Muscle layer of colon (tissue), 2 donors: ENCODE results near the gene ENTPD6.

Experiments
- H3K27ac ChIP-seq: one replicate; pipeline ENCODE4 v1.7.0; 2013; ENCODE audit warnings: low read depth, mild to moderate bottlenecking, low read length, moderate library complexity
- H3K27me3 ChIP-seq, 2 donors: one replicate each; pipeline ENCODE4 v1.7.0; 2013; ENCODE audit warnings: low read length in 2 of 2, mild to moderate bottlenecking in 2 of 2; ENCODE audit not compliant: insufficient read depth in 2 of 2, control insufficient read depth in 1 of 2
- H3K36me3 ChIP-seq: one replicate; pipeline ENCODE4 v1.7.0; 2013; ENCODE audit warnings: mild to moderate bottlenecking, low read length; ENCODE audit not compliant: insufficient read depth
- H3K4me1 ChIP-seq: one replicate; pipeline ENCODE4 v1.7.0; 2013; ENCODE audit warnings: mild to moderate bottlenecking, low read length; ENCODE audit not compliant: insufficient read depth
- H3K4me3 ChIP-seq, 2 donors: one replicate each; pipeline ENCODE4 v1.7.0; 2013; ENCODE audit warnings: low read length in 2 of 2, low read depth in 1 of 2, mild to moderate bottlenecking in 1 of 2, moderate library complexity in 1 of 2
- H3K9ac ChIP-seq: one replicate; pipeline ENCODE4 v1.7.0; 2013; ENCODE audit warnings: low read length
- H3K9me3 ChIP-seq: one replicate; pipeline ENCODE4 v1.7.0; 2013; ENCODE audit warnings: mild to moderate bottlenecking, low read length
- donor health status: abdominal sarcoma.
- donor health status: Adenocarcinoma of cecum.

Gene ENTPD6

GRCh38 chr20:25220021-25220730, 24.7 kb downstream of the ENTPD6 start:
- no peak overlapping the region for H3K9ac ChIP-seq
- no peak overlapping the region for H3K27ac ChIP-seq
- H3K4me1 ChIP-seq = no peaks in the 10 kb centered on the region
- H3K4me3 ChIP-seq = no peak overlapping the region
- no peaks in the 10 kb centered on the region for H3K27me3 ChIP-seq
- H3K36me3 ChIP-seq = peaks cover 42% of the 10 kb centered on the region
- no peaks in the 10 kb centered on the region for H3K9me3 ChIP-seq

GRCh38 chr20:25220810-25221591, 25.5 kb downstream of the ENTPD6 start:
- H3K4me3 ChIP-seq = no peak overlapping the region
- H3K4me1 ChIP-seq = no peaks in the 10 kb centered on the region
- peaks cover 33% of the 10 kb centered on the region for H3K36me3 ChIP-seq
- no peaks in the 10 kb centered on the region for H3K9me3 ChIP-seq
- H3K9ac ChIP-seq = no peak overlapping the region
- no peaks in the 10 kb centered on the region for H3K27me3 ChIP-seq
- no peak overlapping the region for H3K27ac ChIP-seq

GRCh38 chr20:25221592-25222460, 26.3 kb downstream of the ENTPD6 start:
- Histone ChIP-seq H3K4me1 (peaks cover 5% of the 10 kb centered on the region), H3K9ac (no peak overlapping the region), H3K4me3 (no peak overlapping the region), H3K9me3 (no peaks in the 10 kb centered on the region), H3K27me3 (no peaks in the 10 kb centered on the region), H3K27ac (no peak overlapping the region), H3K36me3 (peaks cover 28% of the 10 kb centered on the region)

GRCh38 chr20:25222461-25223178, 27.1 kb downstream of the ENTPD6 start:
- H3K4me3 ChIP-seq = no peak overlapping the region
- H3K9ac ChIP-seq = no peak overlapping the region
- peaks cover 13% of the 10 kb centered on the region for H3K4me1 ChIP-seq
- no peaks in the 10 kb centered on the region for H3K9me3 ChIP-seq
- H3K36me3 ChIP-seq = peaks cover 20% of the 10 kb centered on the region
- no peaks in the 10 kb centered on the region for H3K27me3 ChIP-seq
- no peak overlapping the region for H3K27ac ChIP-seq

GRCh38 chr20:25223179-25223661, 27.7 kb downstream of the ENTPD6 start:
- Histone ChIP-seq H3K4me3 (no peak overlapping the region), H3K9ac (no peak overlapping the region), H3K4me1 (peaks cover 16% of the 10 kb centered on the region), H3K27me3 (no peaks in the 10 kb centered on the region), H3K9me3 (no peaks in the 10 kb centered on the region), H3K27ac (no peak overlapping the region), H3K36me3 (peaks cover 14% of the 10 kb centered on the region)

DNA sequence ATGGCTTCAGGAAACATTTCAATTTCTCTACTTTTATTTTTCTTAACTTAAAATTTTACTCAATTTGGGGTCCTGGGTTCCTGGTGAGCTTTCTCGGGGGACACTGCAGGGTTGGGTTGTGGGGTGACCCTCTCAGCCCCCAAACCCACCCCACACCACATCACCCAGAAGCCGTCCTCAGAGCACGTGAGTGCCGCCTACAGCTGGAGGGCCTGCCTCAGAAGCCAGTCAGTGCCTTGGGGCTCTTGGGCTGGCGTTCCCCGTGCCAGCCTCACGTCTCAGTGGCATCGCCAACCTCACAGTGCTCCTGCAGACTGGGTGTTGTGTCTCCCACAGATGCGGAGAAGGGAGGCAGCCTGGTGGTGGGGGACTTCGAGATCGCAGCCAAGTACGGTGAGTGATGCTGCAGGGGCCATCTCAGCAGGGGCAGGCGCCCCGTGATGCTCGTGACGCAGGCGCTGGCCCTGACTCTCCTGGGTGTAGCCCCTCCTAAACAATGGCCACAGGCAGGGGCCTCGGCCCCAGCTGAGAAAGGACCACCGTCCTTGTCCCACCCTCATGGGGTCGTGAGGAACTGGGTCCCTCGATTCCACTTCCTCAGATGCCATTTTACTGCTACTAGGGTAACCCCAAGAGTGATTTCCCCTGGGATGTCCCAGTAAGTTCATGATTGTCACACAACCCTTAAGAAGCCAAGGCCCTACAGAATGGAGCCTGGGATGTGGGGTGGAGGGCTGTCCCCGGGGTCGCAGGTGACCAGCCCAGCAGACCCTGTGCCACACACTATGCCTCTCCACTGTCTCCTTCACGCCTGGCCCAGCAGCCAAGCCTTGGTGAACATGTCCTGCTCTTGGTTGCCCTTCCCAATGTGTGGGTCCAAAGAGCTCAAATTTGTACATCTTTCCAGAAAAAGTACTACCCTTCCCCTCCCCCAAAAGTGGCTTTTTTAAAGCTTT, 28.5 kb downstream of the ENTPD6 start:
- Histone ChIP-seq H3K4me3 (no peak overlapping the region), H3K4me1 (peaks cover 16% of the 10 kb centered on the region), H3K27me3 (no peaks in the 10 kb centered on the region), H3K36me3 (peaks cover 8% of the 10 kb centered on the region), H3K9ac (no peak overlapping the region), H3K9me3 (no peaks in the 10 kb centered on the region), H3K27ac (no peak overlapping the region)

DNA sequence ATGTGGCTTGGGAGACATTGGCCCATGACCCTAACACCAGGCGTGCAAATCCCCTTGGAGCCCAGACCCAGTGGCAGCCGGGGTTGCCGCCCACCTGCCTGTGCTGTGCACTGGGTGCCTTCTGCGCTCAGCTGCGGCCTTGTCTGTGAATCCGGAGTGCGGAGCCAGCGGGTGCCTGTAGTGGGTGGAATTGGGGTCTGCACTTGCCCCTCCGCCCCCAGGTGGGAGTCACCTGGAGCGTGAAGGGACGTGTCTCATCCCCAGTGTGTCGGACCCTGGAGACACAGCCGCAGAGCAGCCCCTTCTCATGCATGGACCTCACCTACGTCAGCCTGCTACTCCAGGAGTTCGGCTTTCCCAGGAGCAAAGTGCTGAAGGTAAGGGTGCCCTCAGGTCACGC, 29.4 kb downstream of the ENTPD6 start:
- no peak overlapping the region for H3K27ac ChIP-seq
- no peak overlapping the region for H3K4me3 ChIP-seq
- no peaks in the 10 kb centered on the region for H3K9me3 ChIP-seq
- H3K4me1 ChIP-seq = peaks cover 19% of the 10 kb centered on the region
- no peak overlapping the region for H3K9ac ChIP-seq
- H3K27me3 ChIP-seq = no peaks in the 10 kb centered on the region
- peaks cover 8% of the 10 kb centered on the region for H3K36me3 ChIP-seq

DNA sequence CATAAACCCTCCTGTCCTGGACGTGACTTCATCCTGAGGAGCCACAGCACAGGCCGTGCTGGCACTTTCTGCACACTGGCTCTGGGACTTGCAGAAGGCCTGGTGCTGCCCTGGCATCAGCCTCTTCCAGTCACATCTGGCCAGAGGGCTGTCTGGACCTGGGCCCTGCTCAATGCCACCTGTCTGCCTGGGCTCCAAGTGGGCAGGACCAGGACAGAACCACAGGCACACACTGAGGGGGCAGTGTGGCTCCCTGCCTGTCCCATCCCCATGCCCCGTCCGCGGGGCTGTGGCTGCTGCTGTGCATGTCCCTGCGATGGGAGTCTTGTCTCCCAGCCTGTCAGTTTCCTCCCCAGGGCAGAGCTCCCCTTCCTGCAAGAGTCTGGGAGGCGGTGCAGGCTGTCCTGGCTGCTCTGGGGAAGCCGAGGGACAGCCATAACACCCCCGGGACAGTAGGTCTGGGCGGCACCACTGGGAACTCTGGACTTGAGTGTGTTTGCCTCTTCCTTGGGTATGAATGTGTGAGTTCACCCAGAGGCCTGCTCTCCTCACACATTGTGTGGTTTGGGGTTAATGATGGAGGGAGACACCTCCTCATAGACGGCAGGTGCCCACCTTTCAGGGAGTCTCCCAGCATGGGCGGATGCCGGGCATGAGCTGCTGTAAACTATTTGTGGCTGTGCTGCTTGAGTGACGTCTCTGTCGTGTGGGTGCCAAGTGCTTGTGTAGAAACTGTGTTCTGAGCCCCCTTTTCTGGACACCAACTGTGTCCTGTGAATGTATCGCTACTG, 30.3 kb downstream of the ENTPD6 start:
- no peak overlapping the region for H3K27ac ChIP-seq
- H3K27me3 ChIP-seq = no peaks in the 10 kb centered on the region
- no peak overlapping the region for H3K9ac ChIP-seq
- H3K4me1 ChIP-seq = peaks cover 28% of the 10 kb centered on the region
- H3K4me3 ChIP-seq = no peak overlapping the region
- peaks cover 3% of the 10 kb centered on the region for H3K36me3 ChIP-seq
- no peaks in the 10 kb centered on the region for H3K9me3 ChIP-seq

GRCh38 chr20:25226433-25227316, 31.2 kb downstream of the ENTPD6 start:
- no peaks in the 10 kb centered on the region for H3K9me3 ChIP-seq
- no peaks in the 10 kb centered on the region for H3K27me3 ChIP-seq
- H3K4me1 ChIP-seq = peaks cover 31% of the 10 kb centered on the region
- H3K4me3 ChIP-seq = no peak overlapping the region
- H3K36me3 ChIP-seq = no peaks in the 10 kb centered on the region
- peak overlapping the region; percentile 76 for H3K27ac ChIP-seq
- peak overlapping the region; percentile 12 for H3K9ac ChIP-seq
